GM13977 (cell line): ENCODE data around the gene FAM118A.
"Not testable (repeated sequence)": the region's sequence is repeated elsewhere in the genome, so short reads cannot be mapped to it uniquely, and the experiment has no call there.

Experiments used
- DNase-seq: peaks from one replicate; pipeline ENCODE4 v3.0.0; 2012; ENCODE audit warnings: low spot score
- in situ Hi-C: fragments of 300-500 bp; cut with MboI; formaldehyde crosslinking; loops from one replicate; pipeline ENCODE4 v1.12.0; 2022; ENCODE audit warnings: low sequenced_read_pairs, low pct_unique_long_range_greater_than_20kb, mixed read lengths, inconsistent platforms; ENCODE audit not compliant: unreplicated experiment
- TF ChIP-seq, protein P1 (sequence below): IDR thresholded peaks from 2 replicates; pipeline ENCODE4 v1.5.1; 2012; ENCODE audit warnings: mild to moderate bottlenecking, control low read depth; ENCODE audit not compliant: insufficient read depth; ENCODE audit errors: extremely low read depth, missing control alignments

The FAM118A gene

DNA sequence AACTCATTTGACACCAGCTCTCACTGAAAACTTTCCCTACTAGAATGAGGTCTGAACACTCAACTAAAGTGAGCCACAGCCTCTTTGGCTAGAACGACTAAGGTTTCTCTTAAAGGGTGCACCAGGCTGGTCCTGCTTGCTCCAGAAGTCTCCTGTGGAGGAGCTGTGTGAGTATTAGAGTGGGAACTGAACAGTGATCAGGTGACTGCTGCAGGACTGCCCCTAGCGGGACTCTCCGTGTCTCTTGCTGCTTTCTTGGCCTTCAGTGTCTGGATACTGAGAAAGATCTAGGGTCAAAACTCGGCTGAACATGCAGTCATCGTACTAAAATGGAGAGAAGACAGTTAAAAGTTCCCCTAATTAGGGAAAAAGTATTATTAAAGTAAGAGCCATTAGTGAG lies 34.6 kb downstream of the FAM118A start:
- TF ChIP-seq, protein P1, sequence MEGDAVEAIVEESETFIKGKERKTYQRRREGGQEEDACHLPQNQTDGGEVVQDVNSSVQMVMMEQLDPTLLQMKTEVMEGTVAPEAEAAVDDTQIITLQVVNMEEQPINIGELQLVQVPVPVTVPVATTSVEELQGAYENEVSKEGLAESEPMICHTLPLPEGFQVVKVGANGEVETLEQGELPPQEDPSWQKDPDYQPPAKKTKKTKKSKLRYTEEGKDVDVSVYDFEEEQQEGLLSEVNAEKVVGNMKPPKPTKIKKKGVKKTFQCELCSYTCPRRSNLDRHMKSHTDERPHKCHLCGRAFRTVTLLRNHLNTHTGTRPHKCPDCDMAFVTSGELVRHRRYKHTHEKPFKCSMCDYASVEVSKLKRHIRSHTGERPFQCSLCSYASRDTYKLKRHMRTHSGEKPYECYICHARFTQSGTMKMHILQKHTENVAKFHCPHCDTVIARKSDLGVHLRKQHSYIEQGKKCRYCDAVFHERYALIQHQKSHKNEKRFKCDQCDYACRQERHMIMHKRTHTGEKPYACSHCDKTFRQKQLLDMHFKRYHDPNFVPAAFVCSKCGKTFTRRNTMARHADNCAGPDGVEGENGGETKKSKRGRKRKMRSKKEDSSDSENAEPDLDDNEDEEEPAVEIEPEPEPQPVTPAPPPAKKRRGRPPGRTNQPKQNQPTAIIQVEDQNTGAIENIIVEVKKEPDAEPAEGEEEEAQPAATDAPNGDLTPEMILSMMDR = no peak
- in situ Hi-C loops = no loop called here
- peak; percentile 13 for DNase-seq

DNA sequence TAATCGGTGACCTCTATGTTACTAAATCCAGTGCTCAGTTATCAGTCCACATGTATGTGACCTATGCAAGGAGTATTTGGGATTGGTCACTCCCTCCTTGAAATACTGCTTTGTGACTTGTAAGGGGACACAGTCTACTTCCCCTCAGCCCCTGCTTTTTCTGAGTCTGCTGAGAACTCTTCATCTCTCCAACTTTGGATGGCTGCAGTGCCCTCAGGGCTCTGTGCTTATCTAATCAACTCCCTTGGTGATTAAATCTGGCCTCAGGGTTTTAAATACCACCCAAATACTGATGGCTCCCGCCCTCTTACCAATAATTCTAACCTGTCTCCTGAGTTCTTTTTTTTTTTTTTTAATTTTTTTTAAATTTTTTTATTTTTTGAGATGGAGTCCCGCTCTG lies 40.2 kb downstream of the FAM118A start:
- TF ChIP-seq, protein P1 = no peak
- in situ Hi-C loops = no loop called here
- DNase-seq = no peak

DNA sequence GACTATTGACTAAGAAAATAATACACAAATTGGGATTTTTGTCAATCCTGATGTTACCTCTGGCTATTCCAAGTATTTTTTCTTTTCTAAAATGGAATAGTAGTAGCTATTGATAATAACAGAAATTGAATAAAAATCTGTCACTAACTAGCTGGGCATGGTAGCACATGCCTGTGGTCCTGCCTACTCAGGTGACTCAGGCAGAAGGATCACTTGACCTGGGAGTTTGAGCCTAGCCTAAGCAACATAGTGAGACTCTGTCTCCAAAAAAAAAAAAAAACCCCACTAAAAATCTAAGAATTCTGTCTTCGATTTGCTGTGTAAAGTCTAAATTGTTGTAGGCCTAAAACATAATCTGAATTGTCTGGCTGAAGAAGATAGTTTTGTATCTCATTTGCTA lies 42.2 kb downstream of the FAM118A start:
- DNase-seq = no peak
- TF ChIP-seq, protein P1 = no peak
- in situ Hi-C loops = no loop called here

DNA sequence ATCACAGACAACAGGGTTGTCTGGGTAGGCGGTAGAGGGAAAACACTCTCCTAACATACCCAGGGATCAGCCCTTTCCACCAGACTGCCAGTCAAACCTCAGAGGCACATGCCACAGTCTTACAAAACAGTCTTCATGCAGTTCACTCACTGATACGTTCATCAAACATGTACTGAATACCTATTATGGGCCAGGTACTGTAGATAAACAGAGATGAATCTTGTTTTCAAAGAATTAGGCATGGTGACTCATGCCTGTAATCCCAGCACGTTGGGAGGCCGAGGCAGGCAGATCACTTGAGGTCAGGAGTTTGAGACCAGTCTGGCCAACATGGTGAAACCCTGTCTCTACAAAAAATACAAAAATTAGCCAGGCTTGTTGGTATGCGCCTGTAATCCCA lies 43.0 kb downstream of the FAM118A start:
- DNase-seq, in situ Hi-C loops: not testable (repeated sequence)

DNA sequence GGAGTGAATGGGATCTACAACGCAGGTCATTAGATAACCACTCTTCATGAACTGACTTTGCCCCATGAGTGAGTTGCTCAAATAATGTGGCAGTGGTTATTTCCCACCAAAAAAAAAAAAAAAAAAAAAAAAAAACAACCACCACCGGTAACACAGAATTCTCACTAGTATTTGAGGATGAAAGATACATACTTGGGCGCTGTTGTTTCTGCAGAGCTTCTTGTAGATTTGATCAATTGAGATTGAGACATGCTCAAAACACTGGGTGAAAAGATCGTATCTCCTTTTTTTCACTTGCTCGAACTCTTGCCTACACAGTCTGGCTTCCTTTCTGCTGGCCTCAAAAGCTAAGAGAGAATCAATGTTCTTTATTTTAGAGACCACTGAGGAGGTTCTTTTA lies 44.1 kb downstream of the FAM118A start:
- TF ChIP-seq, protein P1 = no peak
- DNase-seq = no peak
- in situ Hi-C loops = no loop called here

DNA sequence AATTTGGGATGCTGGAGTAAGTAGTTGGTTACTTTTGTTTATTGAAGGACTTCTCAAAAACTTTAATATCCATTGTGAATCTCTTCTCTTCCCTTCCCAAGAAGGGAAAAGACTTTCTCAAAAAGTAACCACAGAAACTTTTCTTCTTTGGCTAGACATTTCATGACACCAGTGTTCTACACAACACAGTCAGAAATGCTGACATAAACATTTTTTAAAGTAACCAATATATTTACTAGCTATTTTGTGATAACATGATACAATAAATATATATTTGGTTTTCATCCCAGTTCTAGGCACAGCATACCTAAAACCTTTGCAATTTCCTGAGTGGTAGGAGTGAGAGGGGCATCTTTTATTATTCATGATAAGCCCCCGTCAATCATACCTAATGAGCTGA lies 47.8 kb downstream of the FAM118A start:
- TF ChIP-seq, protein P1 = no peak

DNA sequence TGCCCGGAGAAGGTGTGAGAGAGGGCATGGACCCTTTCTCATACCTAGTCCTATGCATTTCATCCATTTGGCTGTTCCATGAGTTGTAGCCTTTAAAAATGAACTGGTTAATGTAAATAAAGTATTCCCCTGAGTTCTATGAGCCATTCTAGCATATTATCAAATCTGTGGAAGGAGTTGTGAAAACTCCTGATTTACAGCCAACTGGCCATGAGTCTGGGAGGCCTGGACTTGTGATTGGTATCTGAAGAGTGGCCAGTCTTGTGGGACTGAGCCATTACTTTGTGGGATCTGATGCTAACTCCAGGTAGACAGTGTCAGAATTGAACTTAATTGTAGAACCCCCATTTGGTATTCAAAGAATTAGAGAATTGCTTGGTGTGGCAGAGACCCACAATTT lies 48.4 kb downstream of the FAM118A start:
- DNase-seq = no peak
- TF ChIP-seq, protein P1 = no peak
- in situ Hi-C loops = no loop called here

More for the DNA sequence above, 47.8 kb downstream of the FAM118A start:
- in situ Hi-C loops = no loop called here
- DNase-seq = no peak
